Retinal pigment epithelial cell (primary cell): ENCODE measurements around the gene WWOX.

ENCODE experiments used
- DNase-seq: peaks from one replicate; pipeline ENCODE4 v3.0.0-alpha.2; 2010; ENCODE audit warnings: low read depth
- H3K4me3 ChIP-seq: 2 replicates; pipeline ENCODE4 v1.5.1; 2011; ENCODE audit warnings: mild to moderate bottlenecking, low read length, control low read depth, moderate library complexity
- TF ChIP-seq, protein P1 (sequence below): conservative IDR thresholded peaks from 2 replicates; pipeline ENCODE4 v1.5.1; 2011; ENCODE audit warnings: low read depth, low read length, control low read depth, inconsistent platforms

Gene WWOX

DNA sequence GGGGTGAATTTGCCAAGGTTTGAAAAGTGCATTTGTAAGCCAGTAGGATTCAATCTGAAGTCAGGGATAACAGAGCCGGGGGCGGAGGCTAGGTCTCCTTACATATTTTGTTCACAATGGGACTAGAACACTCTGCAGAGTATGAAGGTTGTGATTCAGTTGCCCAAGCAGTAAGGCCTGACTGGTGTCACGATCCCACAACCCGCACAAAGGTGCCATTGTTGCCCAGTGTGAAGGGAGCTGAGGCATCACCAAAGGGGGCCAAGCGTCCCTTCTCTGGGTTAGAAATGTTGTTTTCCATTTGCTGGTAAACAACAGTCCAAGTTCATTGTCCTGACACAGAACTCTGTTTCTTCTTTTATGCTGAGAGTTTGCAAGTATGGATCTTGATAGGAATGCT, 1029.3 kb downstream of the WWOX start:
- DNase-seq: no peak
- TF ChIP-seq, protein P1, sequence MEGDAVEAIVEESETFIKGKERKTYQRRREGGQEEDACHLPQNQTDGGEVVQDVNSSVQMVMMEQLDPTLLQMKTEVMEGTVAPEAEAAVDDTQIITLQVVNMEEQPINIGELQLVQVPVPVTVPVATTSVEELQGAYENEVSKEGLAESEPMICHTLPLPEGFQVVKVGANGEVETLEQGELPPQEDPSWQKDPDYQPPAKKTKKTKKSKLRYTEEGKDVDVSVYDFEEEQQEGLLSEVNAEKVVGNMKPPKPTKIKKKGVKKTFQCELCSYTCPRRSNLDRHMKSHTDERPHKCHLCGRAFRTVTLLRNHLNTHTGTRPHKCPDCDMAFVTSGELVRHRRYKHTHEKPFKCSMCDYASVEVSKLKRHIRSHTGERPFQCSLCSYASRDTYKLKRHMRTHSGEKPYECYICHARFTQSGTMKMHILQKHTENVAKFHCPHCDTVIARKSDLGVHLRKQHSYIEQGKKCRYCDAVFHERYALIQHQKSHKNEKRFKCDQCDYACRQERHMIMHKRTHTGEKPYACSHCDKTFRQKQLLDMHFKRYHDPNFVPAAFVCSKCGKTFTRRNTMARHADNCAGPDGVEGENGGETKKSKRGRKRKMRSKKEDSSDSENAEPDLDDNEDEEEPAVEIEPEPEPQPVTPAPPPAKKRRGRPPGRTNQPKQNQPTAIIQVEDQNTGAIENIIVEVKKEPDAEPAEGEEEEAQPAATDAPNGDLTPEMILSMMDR: no peak
- H3K4me3 ChIP-seq: no peak overlapping the region

DNA sequence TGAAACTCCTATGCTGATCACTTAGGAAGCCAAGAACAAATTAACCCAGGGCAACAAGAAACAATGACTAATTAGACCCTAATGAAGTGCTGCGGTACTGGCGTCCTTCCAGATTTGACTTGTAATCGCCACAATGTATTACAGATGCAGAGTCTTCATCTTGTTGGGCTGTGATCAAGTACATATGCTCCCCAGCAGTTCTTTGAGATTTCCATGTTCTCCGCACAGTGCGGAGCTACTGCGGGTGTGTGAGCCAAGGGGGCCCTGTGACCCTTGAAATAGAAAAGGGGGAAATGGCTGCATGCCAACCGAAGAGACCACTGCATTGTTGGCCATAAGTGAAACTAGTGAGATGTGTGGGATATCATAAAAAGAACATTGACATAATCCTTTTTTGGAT, 1031.2 kb downstream of the WWOX start:
- no peak for DNase-seq
- TF ChIP-seq, protein P1: no peak
- H3K4me3 ChIP-seq: no peak overlapping the region

DNA sequence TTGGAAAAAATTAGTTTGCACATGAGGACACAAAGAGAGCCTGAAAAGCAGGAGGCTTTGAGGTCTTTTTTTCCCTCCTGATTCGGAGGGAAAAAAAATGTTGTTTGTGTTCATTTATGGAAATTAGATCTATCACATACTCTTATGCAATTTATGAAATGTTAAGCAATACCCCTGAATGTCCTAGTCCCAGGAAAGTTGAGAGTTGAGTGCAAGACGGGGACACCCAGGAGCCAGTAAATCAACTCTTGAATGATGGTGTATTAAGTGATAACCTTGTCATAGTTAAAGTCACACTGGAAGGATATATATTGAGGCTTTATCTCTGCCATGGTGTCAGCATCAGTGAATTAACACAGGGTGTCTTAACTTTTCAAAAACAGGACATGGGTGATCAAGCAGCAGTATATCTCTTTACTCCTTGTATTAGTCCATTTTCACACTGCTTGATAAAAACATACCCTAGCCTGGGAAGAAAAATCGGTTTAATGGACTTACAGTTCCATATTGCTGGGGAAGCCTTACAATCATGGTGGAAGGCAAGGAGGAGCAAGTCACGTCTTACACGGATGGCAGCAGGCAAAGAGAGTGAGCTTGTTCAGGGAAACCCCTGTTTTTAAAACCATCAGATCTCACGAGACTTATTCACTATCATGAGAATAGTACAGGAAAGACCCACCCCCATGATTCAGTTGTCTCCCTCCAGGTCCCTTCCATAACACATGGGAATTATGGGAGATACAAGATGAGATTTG, 1032.0 kb downstream of the WWOX start:
- no peak for DNase-seq

DNA sequence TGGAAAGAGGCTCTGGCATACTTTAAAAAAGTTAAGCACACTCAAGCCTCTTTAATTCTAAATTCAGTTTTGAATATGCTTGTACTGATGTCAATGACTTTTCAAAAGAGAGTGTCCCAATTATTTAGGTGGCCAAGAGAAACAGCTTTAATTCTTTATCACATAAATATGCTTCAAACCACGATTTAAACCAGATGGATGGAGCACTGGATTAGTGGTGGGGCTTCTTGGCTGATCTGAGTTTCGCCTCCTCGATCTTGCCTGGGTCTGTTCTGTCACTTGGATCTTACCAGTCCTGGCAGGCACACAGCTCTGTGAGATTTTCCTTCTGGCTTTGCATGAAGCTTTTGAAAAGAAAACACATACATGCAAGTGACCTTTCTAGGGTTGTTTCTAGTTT, 1033.2 kb downstream of the WWOX start:
- DNase-seq: no peak
- TF ChIP-seq, protein P1: no peak
- H3K4me3 ChIP-seq: no peak overlapping the region

More for the DNA sequence above, 1032.0 kb downstream of the WWOX start:
- TF ChIP-seq, protein P1: no peak
- H3K4me3 ChIP-seq: no peak overlapping the region

DNA sequence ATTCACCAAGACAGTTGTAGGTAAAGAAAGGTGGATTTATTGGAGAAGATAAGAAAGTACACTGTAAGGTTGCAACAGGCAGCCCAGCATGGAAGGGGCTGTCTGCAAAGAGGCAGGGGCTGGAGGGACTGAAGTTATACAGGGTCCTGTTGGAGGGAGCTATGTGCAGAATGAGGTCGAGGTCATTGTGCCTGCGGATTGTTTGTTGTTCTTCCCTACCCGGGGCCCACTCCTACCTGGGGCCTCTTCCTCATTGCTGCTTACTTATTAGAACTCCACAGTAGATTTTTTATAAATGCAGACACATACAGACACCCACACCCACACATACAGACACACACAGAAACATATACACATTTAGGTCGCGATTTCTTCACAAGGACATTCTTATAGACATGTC, 1034.8 kb downstream of the WWOX start:
- no peak overlapping the region for H3K4me3 ChIP-seq
- TF ChIP-seq, protein P1: no peak
- DNase-seq: no peak

DNA sequence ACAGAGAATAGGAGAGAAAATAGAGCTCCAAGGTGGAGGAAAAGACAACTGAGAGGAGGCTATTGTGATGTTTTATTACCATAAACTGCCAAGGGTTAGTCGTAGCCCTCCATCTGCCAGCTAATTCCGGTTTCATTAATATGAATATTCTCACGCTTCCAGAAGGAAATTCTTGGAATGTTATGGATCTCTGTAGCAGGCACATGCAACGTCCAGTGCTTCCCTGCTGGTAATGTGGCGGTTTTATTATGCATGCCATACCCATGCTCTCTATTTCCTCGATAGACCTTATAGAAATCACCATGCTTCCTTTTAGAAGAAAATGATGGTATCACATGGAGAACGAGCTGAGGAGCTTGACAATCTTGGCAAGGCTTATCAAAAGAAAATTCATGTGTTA, 1037.5 kb downstream of the WWOX start:
- TF ChIP-seq, protein P1: no peak
- no peak for DNase-seq
- H3K4me3 ChIP-seq: no peak overlapping the region

GRCh38 chr16:79137426-79137939, 1038.0 kb downstream of the WWOX start:
- no peak for DNase-seq
- H3K4me3 ChIP-seq: no peak overlapping the region
- TF ChIP-seq, protein P1: no peak
